ENCODE data around the gene TTLL5. TPM values are rescaled to one million over a fixed set of nuclear protein-coding genes. Genes with fewer than 3 reads are reported as not detected.
A peak's percentile ranks its signal among the peaks of the same experiment; 100 is the strongest.

The TTLL5 gene
- total RNA-seq, 1 experiment from 2014 or later, result 35.7 TPM

DNA sequence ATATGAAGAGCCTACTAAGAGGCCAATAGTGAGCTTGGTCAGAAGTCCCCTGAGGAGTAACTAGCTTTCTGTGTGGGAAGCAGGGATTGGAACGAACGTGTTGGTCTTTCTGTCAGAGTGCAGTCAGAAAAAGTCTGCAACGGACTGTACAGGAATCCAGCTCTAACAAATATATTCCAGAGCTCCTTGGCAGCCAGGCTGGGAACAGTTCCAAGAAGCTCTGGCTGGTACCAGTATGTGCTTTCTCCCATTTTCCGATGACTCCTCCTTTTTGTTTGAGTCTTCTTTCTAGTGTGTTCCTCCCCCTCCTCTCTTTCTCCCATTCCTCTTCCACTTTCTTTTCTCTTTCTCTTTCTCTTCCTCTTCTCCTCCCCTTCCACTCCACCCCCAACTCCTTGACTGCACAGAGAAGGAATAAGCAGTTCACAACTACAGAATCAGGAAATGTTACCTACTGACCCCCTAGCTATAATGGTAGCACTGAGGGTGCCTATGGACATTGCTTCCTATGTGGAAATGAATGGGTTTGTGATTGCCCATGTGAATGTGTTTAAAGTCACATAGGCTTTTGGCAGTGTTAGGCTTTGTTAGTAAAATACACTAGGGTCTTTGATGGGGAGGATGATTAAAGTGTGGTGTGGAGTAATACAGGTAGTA lies 59.9 kb downstream of the TTLL5 start:
- TF ChIP-seq, protein P1, sequence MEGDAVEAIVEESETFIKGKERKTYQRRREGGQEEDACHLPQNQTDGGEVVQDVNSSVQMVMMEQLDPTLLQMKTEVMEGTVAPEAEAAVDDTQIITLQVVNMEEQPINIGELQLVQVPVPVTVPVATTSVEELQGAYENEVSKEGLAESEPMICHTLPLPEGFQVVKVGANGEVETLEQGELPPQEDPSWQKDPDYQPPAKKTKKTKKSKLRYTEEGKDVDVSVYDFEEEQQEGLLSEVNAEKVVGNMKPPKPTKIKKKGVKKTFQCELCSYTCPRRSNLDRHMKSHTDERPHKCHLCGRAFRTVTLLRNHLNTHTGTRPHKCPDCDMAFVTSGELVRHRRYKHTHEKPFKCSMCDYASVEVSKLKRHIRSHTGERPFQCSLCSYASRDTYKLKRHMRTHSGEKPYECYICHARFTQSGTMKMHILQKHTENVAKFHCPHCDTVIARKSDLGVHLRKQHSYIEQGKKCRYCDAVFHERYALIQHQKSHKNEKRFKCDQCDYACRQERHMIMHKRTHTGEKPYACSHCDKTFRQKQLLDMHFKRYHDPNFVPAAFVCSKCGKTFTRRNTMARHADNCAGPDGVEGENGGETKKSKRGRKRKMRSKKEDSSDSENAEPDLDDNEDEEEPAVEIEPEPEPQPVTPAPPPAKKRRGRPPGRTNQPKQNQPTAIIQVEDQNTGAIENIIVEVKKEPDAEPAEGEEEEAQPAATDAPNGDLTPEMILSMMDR (conservative IDR thresholded peaks at IDR 0.05), result no peak
- Histone ChIP-seq H2BK12ac (ENCODE audit: insufficient read length, low read depth, low read length) (no peak overlapping the region), H2BK15ac (ENCODE audit: low read depth, low read length) (no peak overlapping the region), H3T11ph (ENCODE audit: low read length) (no peak overlapping the region), H2BK120ac (ENCODE audit: low read depth, low read length, poor library complexity, severe bottlenecking) (no peak overlapping the region), H3K9ac (ENCODE audit: extremely low read depth, insufficient read length, low read length) (no peak overlapping the region), H3K27ac (ENCODE audit: insufficient read length, low read depth, low read length) (no peak overlapping the region), H3K79me2 (ENCODE audit: insufficient read depth, low read length) (no peaks in the 10 kb centered on the region), H3K18ac (ENCODE audit: insufficient read length, low read depth, low read length) (no peak overlapping the region), H3K23me2 (ENCODE audit: insufficient read length, low read depth, low read length, poor library complexity, severe bottlenecking) (no peaks in the 10 kb centered on the region), H3K23ac (ENCODE audit: insufficient read length, low read depth, low read length) (no peak overlapping the region), H4K20me1 (ENCODE audit: control insufficient read depth, insufficient read depth, insufficient read length) (peaks cover 4% of the 10 kb centered on the region), H4K91ac (ENCODE audit: insufficient read length, low read depth, low read length) (no peak overlapping the region), H2AK5ac (ENCODE audit: insufficient read length, low read length) (no peak overlapping the region), H3K4ac (ENCODE audit: low read depth, low read length) (no peak overlapping the region), H3K9me3 (ENCODE audit: control insufficient read depth, low read depth, low read length) (no peaks in the 10 kb centered on the region), H3K14ac (ENCODE audit: insufficient read depth, low read length) (no peak overlapping the region), H3K4me1 (ENCODE audit: insufficient read depth, low read length) (no peaks in the 10 kb centered on the region), H2BK20ac (ENCODE audit: low read depth, low read length, poor library complexity, severe bottlenecking) (no peak overlapping the region), H2AFZ (ENCODE audit: low read length) (no peak overlapping the region), H3K56ac (ENCODE audit: insufficient read length, low read depth, low read length) (no peak overlapping the region), H4K5ac (ENCODE audit: insufficient read length, low read depth, low read length) (no peak overlapping the region), H2BK5ac (ENCODE audit: insufficient read length, low read length) (no peak overlapping the region), H3K4me2 (ENCODE audit: insufficient read depth, insufficient read length, low read length) (no peak overlapping the region), H3K79me1 (ENCODE audit: insufficient read depth, low read depth, low read length, poor library complexity, severe bottlenecking) (no peaks in the 10 kb centered on the region), H3K27me3 (ENCODE audit: insufficient read depth, low read length) (no peaks in the 10 kb centered on the region), H4K8ac (replicated peaks; ENCODE audit: insufficient read length, low read depth, low read length) (no peak overlapping the region)
- H3K36me3 Mint-ChIP-seq (ENCODE audit: insufficient read depth in 1 of 3, low read depth in 3 of 3), result peaks cover 21 to 55% (median 36%) of the 10 kb centered on the region in 3 experiments
- H3K9me3 Mint-ChIP-seq, result no peaks in the 10 kb centered on the region
- no peaks in the 10 kb centered on the region for H3K27me3 Mint-ChIP-seq (ENCODE audit: low read depth)
- WGBS (ENCODE audit: extremely low coverage, insufficient read length, low lambda C conversion rate), result no CpG with 5 or more reads among the region's 4 CpGs
- peak overlapping the region in 1 of 3 experiments; percentile 50; a peak in 1 of 7 replicates for H3K27ac Mint-ChIP-seq
- H3K4me1 Mint-ChIP-seq, result no peaks in the 10 kb centered on the region
- H3K4me3 Mint-ChIP-seq, result no peak overlapping the region
- no peak for DNase-seq
